CD4-positive, alpha-beta T cell treated with Interleukin-15 for 1 hour (primary cell): Measurements from ENCODE around the gene BCKDHA.
"Not testable (repeated sequence)": the region's sequence is repeated elsewhere in the genome, so short reads cannot be mapped to it uniquely, and the experiment has no call there.

Source experiments
- DNase-seq: peaks from one replicate; pipeline ENCODE4 v3.0.0-alpha.2; 2020

The BCKDHA gene

DNA sequence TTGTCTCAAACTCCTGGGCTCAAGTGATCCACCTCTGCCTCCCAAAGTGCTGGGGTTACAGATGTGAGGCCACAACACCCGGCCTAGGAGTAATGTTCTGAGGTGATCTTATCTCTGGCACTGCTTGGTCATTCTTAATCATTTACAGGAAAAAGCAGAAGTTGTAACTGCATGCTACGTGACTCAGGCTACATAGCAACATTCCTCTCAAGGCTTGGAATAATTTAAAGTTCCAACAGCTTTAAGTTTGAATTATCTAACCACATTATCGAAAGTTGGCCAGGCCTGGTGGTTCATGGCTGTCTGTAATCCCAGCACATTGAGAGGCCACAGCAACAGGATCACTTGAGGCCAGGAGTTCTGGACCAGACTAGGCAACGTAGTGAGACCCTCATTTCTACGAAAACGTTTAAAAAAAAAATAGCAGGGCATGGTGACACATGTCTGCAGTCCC is 29.7 kb upstream of the BCKDHA start:
- no peak for DNase-seq

DNA sequence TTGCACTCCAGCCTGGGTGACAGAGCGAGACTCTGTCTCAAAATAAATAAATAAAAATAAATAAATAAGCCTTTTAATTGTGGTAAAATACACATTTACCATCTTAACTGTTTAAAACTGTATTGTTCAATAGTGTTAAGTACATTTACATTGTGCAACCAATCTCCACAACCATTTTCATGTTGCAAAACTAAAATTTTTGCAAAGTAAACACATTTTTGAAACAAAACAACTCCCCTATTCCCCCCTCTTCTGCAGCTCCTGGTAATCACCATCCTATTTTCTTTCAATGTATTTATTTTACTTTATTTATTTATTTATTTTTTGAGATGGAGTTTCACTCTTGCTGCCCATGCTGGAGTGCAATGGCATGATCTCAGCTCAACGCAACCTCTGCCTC is 27.8 kb upstream of the BCKDHA start:
- DNase-seq = no peak

DNA sequence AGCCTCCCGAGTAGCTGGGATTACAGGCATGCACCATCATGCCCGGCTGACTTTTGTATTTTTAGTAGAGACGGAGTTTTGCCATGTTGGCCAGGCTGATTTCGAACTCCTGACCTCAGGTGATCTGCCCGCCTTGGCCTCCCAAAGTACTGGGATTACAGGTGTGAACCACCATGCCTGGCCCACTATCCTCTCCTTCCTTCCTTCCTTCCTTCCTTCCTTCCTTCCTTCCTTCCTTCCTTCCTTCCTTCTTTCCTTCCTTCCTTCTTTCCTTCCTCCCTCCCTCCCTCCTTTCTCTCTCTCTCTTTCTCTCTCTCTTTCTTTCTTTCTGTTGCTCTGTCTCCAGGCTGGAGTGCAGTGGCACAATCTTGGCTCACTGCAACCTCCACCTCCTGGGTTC is 26.5 kb upstream of the BCKDHA start:
- not testable (repeated sequence) for DNase-seq

DNA sequence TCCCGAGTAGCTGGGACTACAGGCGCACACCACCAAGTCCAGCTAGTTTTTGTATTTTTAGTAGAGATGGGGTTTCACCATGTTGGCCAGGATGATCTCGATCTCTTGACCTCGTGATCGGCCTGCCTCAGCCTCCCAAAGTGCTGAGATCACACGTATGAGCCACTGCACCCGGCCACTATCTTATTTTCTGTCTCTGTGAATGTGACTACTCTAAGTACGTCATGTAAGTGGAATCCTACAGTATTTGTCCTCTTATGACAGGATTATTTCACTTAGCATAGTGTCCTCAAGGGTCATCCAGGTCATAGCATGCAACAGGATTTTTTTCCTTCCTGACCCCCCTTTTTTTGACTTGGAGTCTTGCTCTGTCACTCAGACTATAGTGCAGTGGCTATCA is 26.1 kb upstream of the BCKDHA start:
- DNase-seq = no peak

DNA sequence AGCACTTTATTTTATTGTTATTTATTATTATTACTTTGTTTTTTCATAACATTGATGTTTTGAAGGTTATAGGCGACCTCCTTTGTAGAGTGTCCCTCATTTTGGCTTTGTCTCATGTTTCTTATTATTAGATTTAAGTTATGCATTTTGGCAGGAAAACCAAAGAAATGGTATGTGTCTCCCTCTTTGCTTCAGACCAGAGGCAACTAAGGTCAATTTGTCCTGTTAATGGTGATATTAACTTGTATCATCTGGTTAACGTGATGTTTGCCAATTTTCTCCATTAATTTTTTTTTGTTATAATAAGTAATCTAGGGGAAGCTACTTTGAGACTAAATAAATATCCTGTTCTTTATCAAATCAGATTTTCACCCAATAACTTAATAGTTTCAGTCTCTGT is 25.1 kb upstream of the BCKDHA start:
- no peak for DNase-seq

DNA sequence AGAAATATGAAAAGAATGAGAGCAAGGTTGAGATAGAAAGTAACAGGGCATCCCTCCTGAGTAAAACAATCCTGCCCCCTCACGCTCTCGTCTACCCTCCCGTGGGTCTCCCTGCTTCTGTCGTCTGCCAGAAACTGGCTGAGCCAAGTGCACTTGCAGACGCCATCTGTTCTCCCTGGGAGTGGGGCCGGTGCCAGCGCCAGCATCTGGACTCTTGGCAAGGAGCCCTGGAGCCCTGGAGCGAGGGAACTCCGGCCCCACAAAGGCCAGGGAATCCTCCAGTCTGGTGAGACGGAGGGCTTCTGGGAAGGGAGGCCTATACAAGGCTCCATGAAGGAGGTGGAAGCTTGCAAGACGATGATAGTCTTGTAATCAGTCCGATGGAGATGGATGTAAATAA is 23.6 kb upstream of the BCKDHA start:
- DNase-seq = no peak

DNA sequence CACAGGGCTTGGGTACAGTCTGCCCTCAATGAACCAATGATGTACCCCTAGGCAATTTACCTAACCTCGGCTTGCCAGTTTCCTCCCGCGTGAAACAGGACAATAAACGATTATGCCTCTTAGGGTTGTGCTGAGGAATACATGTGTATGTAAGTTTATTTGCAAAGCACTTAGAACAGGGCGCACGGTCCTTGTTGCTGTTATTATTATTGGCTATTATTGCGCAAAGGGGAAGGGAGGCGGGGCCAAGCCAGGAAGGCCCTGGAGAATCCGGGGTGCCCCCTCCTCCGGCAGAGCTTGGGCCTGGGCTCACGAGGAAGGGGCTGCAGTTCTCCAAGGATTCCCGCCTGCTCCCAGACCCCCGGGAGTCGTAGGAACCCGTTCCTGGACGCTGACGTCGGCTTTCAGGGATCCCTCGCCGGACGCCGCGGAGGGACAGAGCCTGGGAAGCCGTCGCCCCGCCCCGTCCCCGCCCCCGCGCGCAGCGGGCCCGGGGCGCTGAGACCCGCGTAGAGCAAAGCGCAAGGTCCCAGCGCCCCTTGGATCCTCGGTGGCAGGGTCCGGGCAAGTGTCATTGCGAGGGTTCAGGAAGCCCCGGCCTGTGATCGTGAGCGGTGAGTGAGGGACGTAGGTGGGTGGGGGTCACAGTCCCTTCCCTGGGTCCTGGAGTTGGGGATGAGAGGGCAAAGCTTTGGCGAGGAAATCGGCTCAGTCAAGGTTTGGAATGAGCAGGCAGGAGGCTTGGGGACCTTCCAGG is 21.2 kb upstream of the BCKDHA start, which contains the start of gene TMEM91:
TSS of gene TMEM91 (plus strand) at position 293 of the 757 bp plus-strand sequence. CDS start 1,777 bp downstream, outside the sequence.
- DNase-seq = no peak

DNA sequence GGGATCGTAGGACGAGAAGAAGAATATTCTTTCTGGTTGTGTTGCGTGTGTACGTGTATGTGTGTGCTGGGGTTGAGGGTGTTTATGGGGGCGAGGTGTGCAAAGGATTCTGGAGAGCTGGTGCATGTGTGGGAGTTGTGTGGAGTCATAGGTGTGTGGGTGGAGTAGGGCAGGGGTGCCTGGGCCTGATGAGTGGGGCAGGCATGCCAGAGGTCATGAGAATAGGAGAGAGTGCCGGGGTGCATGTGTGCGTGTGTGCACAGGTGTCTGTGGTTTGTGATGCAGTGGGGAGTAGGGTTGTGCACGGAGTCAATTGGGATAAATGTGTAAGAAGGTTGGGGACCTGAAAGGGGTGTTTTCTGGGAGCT is 20.6 kb upstream of the BCKDHA start:
- no peak for DNase-seq

DNA sequence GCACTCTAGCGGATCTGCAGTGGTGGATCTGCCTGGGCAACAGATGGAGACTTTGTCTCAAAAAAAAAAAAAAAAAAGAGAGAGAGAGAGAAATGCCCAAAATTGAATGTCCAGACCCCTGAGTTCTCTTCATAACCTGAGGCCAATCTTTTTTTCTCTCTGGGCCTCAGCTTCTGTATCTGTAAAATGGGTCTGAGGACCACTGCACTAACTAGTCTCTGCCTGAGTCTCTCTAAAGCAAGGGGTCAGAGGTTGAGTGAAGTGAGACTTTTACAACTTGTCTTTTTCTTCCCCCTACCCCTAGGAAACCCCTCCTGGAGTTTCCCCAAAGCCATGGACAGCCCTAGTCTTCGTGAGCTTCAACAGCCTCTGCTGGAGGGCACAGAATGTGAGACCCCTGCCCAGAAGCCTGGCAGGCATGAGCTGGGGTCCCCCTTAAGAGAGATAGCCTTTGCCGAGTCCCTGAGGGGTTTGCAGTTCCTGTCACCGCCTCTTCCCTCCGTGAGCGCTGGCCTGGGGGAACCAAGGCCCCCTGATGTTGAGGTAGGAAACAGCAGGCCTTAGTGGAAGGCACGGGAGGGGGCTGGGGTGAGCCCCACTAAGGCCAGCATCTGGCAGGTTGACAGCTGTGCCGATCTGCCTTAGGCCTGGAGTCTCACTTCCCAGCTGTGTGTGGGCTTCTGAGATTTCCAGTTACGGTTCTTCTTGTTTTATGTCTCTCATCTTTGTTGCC is 19.5 kb upstream of the BCKDHA start:
- DNase-seq = peak; percentile 25

DNA sequence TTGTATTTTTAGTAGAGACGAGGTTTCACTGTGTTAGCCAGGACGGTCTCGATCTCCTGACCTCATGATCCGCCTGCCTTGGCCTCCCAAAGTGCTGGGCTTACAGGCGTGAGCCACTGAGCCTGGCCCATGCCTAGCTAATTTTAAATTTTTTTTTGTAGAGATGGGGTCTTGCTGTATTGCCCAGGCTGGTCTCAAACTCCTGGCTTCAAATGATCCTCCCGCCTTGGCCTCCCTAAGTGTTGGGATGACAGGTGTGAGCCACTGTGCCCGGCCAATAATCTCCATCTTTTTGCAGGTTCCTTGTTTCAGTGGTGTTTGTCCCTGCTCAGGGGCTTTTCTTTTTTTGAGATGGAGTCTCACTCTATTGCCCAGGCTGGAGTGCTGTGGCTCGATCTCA is 16.1 kb upstream of the BCKDHA start:
- DNase-seq = not testable (repeated sequence)

DNA sequence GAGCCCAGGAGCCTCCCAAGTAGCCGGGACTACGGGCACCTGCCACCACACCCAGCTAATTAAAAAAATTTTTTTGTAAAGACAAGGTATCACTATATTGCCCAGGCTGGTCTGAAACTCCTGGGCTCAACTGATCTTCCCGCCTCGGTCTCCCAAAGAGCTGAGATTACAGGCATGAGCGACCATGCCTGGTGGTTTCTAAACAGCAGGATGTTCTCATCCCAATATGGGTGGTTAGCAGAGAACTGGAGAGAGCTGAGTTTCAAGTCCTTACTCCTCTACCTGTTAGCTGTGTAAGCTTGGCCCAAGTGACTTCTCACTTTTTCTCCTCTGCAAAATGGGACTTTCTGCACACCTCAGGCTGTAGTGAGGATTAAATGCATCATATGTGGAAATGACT is 13.3 kb upstream of the BCKDHA start:
- no peak for DNase-seq

DNA sequence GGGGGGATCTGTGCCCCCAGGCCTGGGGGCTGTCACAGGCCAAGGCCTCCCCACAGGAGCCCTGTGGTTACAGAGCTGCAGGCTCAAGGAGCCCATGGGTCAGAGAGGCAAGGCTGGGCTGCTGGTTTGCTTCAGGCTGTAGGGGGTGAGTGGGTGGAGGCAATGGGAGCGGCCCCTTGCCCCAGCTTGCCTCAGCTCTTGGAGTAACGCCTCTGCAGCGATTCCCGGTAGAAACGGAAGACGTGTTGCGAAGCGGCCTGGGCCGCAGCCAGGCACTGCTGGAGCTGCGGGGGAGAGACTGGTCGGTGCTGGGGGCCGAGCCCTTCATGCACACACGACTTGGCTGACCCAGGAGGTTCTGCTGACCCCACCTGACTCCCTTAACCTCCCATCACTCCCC is 11.2 kb upstream of the BCKDHA start:
- DNase-seq = no peak

DNA sequence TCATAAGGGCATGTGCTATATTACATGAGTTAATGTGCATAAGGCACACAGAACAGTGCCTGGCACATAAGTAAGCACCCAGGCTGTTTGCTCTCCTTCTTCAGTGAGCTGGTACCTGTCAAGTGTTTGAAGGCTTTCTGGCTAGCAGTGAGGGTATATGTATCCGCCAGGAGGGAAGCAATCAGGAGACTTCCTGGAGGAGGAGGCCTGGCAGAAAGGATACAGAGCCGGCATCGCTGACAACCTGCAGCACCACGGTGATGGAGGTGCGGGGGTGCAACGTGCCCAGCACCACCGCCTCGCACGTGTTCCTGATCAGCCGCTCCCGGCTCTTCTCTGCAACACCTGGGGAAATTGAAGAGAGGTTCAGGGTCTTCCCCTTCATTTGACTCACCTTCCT is 6.0 kb upstream of the BCKDHA start:
- DNase-seq = no peak

DNA sequence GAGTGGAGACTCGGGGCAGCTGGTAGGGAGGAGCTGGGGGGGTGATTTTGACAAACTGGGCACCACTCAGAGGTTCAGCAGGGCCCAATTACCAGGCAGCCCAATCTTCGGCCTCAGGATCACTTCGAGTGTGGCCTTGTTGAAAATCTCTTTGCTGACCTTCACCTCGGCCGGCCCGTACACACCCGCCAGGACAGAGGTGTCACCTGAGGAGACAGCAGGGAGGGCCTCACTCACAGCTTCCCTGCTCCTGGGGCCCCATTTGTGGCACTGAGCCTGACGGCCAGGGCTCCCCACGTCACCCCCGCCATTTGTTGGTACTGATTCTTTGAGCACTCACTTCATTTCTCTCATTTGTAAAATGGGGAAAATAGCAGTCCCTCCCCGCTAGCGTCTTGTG is 4.8 kb upstream of the BCKDHA start:
- no peak for DNase-seq

DNA sequence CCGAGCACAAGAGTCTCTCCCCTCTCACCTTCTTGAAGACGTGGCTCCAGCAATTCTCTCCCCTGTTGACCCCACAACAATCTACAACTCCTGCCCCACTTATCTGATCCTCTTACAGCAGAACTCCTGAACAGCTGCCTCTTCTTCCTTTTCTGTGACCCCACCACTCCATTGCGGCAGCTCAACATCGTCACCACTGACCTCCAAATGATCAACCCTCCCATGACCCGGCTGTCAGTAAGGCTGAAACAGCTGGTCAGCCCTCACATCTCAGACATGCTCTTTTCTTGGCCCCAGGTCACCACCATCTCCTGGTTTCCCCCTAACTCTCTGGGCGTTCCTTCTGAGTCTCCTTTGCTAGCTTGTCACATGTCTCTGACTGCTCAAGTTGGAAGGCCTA is 2.3 kb upstream of the BCKDHA start:
- DNase-seq = no peak

DNA sequence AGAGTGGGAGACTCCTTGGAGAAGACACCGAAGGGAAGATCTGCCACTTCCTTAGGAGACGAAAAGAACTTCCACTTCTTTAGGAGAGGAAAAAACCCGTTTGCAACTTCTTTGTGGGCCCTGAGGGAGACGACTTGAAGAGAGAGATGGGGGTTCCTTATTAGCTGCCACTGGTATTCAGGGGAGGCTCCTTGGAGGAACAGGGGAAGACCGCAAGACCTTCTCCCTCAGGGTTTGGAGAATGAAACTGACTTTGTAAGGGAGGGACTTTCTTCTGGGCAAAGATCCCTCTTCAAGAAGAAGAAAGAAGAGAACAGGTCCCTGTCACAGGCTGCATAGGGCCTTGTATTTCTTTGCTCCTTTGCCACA is 416 bp downstream of the BCKDHA start:
- DNase-seq = no peak

DNA sequence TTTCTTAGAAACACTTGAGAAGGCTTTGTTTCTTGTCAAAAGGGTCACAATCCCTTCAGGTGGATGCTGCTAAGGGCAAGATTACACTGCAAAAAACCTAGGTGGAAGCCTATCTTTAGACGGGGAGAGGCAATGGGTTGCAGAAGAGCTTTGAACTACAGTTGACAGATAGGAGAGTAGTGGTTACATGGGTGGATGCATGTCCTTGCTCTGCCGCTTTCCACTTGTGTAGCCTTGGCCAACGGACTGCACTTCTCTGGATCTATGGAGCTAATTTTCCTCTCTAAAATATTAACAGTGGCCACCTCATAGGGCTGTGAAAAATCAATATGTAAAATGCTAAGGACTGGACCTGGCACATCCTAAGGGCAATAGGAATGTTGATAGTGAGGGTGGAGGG is 980 bp downstream of the BCKDHA start:
- DNase-seq = no peak

DNA sequence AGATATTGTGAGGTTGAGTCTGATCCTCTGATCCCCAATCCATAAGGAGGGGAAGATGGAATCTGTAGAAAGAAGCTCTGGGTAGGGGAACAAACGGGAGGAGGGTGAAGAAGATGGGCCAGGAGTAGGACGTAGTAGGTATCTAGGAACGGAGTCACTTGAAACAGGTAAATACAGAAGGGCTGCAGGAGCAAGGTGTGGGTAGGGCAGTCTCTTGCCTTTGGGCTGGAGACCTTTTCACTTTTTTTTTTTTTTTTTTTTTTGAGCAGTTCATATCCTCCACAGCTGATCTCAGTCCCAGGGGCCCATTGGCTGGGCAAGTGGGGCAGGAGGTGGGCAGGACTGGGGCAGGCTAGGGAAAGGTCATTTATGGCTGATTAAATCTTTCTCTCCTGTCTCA is 1.5 kb downstream of the BCKDHA start:
- no peak for DNase-seq

DNA sequence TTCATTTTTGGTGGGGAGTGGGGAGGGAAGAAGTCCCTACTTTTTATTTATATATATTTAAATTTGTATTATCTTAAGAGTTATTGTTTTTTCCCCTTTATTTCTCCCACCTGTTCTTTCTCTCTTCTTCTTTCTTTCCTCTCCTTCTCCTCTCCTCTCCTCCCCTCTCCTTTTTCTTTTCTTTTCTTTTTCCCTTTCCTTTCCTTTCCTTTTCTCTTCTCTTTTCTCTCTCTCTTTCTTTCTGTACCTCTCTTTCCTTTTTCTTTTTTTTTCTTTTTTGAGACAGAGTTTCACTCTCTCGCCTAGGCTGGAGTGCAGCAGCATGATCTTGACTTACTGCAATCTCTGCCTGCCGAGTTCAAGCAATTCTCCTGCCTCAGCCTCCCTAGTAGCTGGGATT is 1.9 kb downstream of the BCKDHA start:
- no peak for DNase-seq

DNA sequence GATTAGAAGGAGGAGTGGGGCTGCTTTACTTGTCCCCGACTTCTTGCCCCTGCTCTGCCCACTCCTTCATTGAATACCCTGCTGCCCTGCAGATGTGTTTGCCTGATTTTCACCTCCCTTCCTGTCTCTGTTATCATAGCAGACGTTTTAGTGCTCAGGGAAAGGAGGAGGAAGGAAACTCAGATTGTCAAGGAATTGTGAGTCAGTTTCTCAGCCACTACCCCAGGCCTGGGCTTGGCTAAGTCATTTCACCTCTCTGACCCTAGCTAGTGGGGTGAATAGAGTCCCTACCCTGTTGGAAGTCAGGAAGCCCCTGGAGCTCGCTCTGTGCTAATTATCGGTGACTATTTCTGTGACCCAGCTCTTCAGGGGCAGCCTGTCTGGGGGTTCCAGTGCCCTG is 3.9 kb downstream of the BCKDHA start:
- no peak for DNase-seq

DNA sequence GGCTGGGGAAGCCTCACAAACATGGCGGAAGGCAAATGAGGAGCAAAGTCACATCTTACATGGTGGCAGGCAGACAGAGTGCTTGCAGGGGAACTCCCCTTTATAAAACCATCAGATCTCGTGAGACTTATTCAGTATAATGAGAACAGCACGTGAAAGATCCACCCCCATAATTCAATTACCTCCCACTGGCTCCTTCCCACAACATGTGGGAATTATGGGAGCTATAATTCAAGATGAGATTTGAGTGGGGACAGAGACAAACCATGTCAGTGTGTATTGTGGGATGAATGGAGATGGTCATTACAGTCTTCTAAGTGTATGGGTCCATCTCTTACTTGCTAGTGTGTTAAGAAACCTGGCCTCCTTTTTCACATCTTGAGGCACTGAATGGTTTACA is 4.4 kb downstream of the BCKDHA start:
- DNase-seq = no peak

DNA sequence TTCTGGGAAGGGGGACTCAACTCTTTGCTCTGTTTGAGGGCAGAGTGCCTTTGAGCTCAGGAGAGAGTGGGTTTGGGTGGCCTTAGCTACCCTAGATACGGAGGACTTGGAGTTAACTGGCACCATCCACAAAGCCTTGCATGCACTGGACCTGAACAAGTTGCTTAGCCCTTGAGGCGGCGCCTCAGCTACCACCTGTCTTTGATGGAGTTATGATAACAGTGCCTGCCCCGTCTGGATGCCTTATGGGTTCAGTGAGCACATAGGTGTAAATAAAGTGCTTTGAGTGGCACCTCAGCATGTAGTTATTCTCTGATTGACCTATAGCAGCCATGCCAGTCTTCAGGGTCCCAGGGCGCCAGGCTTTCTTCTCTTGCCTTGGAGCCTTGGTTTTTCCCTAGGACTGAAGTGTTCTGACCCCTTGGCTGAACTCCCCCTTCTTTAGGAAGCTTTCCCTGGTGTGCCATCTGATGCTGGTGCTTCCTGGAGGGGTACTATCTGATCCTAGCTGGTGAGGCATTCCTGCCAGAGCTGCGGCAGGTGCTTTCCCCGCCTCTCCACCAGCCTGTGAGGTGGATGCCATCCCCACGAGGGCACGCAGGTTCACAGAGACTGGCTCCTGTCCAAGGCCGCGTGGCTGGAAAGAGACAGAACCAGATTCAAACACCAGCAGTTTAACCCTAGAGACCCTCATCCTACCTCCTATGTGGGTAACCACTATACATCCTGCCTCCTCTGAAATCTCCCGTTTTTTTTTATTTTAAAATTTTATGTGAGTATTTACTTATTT is 5.8 kb downstream of the BCKDHA start:
- no peak for DNase-seq

DNA sequence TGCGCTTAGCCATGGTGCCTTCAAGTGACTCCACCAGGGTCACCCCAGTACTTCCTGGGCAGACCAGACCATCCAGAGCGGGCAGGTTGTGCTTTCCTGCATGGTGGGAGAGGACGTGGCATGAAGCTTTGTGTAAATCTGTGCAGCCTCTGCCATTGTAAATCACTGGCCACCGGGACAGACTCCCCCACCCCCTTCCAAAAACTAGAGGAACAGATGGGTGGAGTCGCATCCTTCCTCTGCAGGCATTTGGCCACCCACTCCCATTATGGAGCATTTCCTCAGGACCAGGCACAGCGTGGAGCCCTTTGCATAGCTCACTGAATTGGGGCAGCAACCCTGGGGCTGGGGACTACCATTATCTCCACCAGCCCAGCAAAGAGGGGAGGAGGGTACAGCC is 8.2 kb downstream of the BCKDHA start:
- no peak for DNase-seq

DNA sequence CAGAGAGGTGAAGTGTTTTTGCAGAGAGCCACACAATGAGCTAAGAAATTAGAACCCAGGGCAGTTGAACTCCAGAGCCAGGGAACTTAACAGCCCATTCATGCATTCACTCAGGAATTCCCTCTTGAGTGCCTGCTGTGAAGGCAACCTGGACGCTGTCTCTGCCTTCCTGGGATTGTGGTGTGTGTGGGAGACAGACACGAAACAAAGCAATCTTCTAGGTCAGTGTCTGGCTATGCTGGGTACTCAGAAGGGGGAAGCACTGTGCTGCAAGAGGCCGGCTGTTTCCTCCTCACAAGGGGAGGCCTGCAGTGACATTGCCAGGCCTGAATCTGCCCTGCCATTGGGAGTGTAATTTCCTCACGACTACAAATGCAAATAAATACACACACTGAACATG is 9.7 kb downstream of the BCKDHA start:
- DNase-seq = no peak
